HG02642 (cell line): ENCODE results near the gene MRO.
"Not testable (repeated sequence)": the region's sequence is repeated elsewhere in the genome, so short reads cannot be mapped to it uniquely, and the experiment has no call there.

Source experiments
- ATAC-seq: cut with Tn5 transposase; IDR thresholded peaks from one replicate; pipeline ENCODE4 v1.9.1; 2021; ENCODE audit warnings: mild to moderate bottlenecking; ENCODE audit not compliant: unreplicated experiment, poor library complexity

MRO gene

DNA sequence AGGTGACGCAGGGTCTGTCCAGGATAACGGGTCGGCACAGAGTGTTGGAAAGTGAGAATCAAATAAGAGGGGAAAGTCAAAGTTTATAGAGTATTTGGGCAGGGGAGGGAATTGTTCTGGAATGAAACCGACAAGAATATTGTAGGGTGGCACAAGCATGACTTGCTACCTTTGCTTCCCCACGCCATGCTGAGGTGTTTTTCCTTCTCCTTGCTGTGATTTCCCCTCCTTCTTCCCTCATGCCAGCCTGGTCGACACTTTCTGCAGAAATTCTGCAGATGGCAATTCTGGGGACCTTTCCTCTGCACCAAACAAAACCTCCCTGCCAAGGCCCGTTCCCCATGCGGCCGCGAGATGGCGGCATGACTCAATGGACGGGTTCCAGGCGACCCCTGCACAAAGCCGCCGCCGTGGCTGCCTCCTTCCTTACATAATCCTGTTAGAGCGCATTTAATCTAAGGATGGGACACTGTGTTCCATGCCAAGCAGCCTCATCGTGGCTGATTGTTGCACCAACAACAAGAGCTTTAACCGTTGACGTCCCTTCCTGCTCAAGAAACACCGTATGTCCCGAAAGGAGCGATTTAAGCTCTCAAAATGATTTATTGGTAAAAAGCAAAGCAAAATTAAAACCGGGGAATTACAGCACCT is at the start of gene MRO:
Gene MRO, minus strand, starts transcription at position 289 of the 651 bp plus-strand sequence. CDS start 10,616 bp downstream, outside the sequence.
- peak; percentile 88 for ATAC-seq

DNA sequence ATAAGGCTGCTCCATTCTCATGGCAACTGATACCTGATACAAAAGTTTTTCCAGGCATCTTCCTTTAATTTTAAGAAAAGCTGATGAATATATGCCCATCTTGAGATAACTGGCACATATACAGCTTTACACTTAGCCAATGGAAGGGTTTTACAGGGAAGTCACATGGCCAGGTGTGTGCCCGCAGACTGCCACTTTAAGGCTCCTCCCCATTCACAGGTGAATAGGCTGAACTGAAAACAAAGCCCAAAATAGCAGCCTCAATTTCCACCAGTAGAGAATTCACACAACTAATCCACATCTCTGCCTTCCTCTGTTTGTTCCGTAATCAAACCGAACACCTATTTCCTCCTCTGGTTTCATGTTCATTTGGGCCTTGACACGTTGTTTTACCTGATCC is 49.3 kb upstream of the MRO start:
- ATAC-seq = no peak

DNA sequence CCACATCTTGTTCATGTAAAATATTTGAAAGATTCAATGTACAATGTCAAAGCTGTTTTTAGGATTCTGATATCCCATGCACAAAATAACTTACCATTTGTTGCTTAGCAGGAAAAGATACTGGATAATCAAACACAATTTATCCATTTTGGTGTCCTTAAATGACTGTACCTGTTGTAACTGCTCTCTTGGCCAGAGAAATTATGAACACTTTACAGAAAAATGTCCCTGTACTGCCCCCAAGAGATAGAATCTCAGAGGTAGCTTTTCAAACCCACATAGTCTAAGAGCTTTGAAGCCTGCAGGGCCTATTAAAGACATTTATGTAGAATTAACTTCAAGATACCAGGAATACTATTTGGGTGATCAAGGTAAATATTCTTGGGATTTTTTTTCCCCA is 46.9 kb upstream of the MRO start:
- ATAC-seq = no peak

DNA sequence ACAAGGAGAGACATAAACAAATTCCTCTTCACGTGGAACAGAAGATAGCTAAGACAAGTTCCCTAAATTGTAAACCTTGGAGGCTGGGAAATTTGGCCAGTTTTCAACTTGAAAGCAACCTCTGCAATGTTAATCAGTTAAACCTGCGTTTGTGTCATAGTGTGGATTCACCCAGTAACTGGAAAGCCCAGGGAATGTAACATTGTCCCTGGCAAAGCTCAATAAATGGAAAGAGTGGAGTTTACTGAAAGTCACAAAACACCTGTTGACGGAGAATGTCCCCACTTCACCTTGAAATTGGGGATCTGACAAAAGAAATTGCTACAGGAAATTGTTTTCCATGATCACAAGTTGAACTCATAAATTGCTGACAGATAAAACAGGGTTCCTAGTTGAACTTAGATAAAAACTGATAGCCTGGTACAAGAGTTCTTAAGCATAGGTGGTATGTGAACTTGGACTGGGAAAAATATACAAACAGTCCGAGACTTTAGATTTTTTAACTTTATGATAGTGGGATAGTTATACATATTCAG is 44.1 kb upstream of the MRO start:
- ATAC-seq = no peak

DNA sequence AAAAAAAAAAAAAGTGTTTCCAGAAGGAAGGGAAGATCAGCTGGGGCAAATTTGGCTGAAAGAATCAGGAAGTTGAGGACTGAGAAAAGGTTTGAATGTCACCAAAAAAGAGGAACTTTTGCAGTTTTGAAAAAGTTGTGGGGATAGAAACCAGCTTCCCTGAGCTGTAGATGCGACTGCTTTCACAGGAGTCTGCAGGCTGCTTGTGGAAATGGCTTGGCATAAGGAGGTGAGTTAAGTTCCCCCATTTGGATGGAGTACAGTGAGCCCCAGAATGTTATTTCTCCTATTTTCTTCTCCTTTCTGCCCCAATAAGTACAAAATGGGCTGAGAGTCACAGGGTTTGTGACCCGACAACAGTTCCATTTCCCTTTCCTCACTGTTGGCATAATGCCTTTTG is 42.6 kb upstream of the MRO start:
- ATAC-seq = no peak

DNA sequence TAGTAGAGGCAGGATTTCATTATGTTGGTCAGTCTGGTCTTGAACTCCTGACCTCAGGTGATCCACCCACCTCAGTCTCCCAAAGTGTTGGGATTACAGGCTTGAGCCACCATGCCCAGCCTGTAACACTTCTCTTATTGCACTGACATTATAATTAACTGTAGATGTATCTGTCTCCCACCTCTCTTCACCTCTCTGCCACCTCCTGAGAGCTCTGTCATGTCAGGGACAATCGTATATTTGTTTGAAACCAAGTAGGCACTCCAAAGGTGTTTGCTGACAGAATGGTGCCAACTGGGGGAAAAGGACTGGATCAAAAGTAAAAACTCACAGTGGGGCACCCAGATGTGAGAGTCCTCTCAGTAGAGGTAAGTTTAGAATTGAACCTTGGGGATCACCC is 41.8 kb upstream of the MRO start:
- no peak for ATAC-seq

DNA sequence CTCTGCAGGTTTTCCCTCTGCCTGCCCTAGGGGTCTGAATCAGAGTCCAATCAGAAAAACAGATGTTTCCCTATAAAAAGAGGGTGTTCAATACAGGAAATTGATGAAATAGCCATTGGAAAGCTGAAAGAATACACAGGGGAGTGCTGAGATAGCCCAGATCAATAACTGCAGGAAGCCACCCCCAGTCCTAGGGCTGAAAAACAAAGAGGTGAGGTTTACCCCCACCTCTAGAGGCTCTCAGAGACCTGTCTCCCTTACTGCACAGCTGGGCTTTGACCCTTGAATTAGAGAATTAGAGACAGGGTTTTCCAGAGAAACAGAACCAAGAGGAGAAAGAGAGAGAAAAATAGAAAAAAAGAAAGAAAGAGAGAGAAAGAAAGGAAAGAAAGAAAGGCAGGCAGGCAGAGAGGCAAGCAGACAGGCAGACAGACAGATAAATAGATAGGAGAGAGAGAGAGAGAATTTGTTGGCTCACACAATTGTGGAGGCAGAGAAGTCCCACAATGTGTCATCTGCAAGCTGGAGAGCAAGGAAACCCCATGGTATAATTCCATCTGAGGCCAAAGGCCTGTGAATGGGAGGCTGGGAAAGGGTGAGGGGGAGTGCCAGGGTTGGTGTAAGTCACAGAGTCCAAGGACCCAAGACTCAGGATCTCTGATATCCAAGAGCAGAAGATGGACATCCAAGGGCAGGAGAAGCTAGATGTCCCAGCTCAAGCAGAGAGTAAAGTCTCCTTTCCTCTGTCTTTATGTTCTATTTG is 40.2 kb upstream of the MRO start:
- no peak for ATAC-seq

DNA sequence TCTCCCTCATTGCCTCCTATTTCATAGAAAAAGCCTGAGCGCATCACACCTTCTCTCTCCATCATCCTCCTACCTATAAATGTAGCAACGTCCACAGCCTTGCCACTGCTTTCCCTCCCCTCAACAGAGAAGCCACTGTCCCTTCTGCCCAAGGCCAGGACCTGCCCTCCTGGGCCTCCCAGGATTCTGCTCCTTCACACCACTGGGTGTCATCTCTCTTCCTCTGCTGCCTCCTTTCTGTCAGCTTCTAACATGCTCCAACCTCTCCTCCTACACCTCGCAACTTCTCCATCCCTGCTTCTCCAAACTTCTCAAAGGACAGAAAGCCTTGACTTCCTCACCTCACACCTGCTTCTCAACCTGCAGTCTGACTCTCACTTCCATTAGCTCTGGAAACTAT is 37.9 kb upstream of the MRO start:
- ATAC-seq = no peak

DNA sequence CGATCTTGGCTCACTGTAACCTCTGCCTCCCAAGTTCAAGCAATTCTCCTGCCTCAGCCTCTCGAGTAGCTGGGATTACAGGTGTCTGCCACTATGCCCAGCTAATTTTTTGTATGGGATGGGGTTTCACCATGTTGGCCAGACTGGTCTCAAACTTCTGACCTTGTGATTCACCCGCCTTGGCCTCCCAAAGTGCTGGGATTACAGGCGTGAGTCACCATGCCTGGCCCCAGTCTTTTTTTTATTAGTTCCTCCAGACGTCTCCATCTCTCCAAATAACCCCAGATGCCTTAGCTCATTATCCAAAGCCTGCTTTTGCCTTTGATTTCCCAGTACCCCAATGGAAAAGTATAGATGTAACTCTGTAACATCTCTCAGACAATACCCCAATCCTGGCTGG is 37.4 kb upstream of the MRO start:
- not testable (repeated sequence) for ATAC-seq

DNA sequence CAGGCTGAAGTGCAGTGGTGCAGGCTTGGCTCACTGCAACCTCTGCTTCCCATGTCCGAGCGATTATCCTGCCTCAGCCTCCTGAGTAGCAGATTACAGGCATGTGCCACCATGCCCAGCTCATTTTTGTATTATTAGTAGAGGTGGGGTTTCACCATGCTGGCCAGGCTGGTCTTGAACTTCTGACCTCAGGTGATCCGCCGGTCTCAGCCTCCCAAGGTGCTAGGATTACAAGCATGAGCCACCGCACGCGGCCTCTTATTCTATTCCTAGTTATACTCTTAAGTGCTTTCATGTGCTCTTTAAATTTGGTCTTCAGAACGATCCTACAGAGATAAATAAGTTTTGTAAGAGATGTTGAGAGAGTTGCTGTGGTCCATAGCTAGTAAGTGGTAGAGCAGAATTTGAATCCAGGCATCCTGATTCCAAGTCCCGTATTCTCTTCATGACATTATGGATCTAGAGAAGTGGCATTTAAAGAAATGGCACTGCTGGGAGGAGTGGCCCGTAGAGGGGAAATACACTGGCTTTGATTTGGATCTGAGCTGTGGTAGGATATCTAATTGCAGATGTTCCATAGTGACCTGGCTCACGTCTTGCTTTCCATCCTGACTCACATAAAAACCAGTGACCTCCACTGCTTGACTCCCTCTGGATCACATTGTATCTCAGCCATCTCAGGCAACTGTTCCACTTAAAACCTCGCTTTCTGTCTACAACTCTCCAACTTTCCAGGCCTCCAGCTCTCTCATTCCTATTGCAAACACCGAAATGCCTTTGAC is 36.4 kb upstream of the MRO start:
- no peak for ATAC-seq

DNA sequence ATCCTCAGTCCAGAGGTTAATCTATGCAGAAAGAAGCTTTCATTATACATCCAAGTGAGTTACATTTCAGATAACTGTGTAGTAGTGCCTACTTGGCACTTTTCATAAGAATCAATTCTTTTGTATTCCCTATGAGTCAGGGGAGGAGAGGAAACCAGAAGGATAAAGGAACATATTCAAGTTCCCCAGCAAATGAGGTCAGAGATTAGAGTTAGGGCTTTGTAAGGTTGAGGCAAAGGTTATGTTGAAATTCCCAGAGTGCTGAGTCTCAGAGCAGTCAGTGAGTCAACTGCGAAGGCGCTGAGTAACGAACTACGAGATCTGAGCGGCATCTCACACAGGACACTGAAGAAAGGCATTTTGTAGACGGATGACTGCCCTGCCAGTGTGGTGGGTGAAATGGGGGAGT is 34.1 kb upstream of the MRO start:
- no peak for ATAC-seq

DNA sequence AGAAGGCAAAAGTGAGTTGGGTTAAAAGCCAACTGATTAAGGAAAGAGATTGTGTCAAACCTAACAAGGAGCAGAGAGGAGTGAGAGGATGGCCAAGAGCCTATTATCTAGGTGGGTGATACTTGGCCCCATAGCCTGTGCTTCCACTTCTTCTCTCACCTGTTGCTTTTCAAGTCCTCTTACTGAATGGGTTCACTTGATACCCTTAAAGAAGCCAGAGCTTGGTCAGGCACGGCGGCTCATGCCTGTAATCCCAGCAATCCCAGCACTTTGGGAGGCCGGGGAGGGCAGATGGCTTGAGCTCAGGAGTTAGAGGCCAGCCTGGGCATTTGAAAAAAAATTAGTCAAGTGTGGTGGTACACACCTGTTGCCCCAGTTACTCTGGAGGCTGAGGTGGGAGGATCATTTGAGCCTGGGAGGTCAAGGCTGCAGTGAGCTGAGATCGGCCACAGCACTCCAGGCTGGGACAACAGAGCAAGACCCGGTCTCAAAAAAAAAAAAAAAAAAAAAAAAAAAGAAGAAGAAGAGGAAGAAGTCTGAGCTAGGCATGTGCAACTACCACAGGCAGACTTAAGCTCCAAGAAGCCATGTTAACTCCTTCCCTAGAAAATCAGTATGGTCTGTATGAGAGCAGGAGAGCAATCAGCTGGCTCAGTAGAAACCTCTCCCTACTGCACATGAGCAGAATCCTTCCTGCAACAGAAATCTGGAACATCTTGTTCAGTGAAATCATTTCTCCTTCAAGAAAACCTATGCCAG is 30.7 kb upstream of the MRO start:
- ATAC-seq = no peak

DNA sequence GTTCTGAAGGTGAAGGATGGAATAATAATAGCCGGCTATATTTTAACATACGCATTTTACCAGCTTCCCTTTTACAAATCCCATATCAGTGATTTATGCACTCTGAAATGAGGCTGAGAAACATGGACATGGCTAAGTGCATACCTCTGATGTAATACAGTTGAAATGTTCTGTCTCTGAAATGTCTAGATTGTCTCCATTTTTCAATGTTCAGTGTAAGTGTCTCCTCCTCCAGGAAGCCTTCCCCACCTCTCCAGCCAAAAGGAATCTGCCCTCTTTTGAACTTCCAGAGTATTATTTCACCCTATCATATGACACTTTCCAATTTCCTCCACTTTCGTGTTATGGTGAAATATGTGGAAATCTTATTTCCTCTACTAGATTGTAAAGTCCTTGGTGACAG is 29.6 kb upstream of the MRO start:
- no peak for ATAC-seq

DNA sequence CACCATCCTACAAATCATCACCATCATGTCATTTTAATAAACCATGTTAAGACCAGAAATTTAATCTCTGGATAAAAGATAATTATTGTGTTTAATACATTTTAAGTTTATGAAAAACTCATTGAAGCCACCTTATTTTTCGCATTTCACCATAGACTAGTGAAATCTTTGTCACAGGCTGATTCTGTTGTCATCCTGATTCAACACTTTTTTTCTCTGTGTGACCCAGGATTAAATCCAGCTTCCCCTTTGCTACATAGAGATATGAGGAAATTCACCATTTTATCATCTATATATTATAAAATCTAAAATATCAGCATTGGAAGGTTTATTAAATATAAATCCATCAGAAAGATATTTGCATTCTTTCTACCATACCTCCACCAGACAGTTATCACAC is 29.2 kb upstream of the MRO start:
- no peak for ATAC-seq

DNA sequence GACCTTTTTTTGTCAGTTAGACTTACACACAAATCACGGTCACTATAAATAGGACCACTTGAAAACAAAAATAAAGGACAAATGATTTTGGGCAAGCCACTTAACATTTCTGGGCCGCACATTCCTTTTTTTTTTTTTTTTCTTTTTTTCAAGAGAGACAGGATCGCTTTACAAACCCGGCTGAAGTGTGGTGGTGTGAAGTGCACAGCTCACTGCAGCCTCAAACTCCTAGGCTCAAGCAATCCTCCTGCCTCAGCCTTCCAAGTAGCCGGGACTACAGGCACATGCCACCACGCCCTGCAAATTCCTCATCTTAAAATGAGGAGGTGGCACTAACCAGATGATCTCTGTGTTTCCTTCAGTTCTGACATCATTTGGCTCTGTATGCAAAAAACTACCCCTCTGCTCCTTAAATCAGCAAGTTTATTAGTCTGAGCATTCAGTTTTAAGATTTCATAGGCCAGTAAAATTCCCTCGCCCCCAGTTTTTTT is 28.3 kb upstream of the MRO start:
- no peak for ATAC-seq

DNA sequence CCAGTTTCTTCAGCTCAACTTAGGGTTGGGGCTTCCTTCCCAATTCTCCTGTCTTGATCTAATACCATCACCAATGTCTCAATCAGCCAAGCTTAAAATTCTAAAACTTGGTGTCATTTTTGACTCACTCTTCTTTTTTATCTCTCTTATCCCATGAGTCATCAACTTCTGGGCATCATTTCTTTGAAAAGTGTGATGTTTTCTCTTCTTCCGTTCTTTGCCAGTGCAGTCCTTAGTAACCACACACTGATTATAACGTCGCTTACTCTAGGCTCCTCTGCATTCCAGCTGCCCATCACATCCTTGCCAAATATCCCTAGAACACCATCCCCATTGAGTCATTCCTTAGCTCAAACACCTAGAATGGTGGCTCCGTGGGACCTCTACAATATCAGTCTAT is 27.4 kb upstream of the MRO start:
- no peak for ATAC-seq

DNA sequence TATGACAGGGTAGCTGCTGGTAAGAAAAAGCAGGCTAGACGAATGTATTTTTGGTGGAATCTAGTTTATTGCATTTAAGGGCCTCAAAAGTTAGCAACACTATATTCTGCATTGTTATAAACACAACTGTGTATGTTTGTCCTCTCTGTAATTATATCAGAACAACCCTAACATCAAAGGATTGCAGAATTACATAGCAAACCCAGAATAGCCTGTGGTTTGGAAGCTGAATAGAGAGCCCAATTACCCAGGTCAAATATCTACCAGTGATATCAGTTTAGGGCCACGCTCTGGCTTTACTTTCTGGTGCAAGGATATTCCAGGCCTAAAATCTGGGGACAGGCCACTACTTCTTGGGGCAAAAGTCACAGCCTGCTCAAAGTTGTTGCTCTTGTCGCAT is 25.1 kb upstream of the MRO start:
- no peak for ATAC-seq

DNA sequence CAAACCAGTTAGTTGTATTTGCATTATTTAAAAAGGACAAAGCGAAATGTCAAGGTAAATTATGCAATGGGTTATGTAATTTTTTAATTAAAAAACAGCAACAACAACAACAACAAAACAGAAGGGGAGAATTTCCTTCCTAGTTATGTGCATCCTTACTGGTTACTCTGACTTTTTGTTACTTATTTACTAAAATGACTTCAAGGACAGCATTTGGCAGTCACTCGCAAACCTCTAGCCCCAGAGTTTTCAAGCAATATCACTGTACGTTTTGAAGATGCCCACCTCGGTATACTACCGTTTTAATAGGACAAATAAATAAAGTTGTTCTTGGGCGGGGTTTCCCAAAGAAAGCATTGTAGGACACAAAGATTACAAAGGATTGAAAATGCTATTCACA is 24.7 kb upstream of the MRO start:
- ATAC-seq = no peak

DNA sequence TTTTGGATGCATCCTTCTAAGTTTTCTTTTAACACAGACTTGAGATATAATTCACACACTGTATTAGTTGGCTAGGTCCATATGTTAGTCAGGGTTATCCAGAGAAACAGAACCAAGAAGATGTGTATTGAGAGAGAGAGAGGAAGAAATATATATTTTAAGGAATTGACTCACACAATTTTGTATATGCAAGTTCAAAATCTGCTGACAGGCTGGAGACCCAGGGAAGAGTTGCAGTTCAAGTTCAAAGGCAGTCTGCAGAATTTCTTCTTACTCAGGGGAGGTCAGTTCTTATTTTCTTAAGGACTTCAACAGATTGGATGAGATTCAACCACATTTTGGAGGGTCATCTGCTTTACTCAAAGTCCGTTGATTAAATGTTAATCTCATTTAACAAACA is 23.0 kb upstream of the MRO start:
- ATAC-seq = no peak

DNA sequence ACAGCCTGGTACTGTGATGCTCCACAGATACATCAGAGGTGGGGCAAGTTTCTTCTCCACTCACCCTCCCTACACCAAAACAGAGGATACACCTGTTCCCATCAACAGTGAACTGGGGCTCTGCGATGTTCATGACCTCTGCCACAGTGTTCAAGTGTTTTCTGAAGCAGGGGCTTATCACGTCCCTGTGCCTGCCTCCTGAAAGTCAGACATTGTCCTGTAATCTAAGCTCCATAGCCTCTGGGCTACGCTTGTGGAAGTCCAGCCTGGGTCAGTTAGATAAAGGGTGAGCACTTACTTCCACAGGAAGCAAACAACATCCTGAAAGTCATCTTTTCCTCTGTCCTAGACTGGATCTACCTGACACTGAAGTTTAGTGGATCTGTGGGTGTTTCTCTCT is 20.2 kb upstream of the MRO start:
- no peak for ATAC-seq
